Suppressor macrophage treated with lipopolysaccharide for 4 hours (primary cell): Measurements from ENCODE around the gene ABHD5.

ENCODE experiments used
- DNase-seq: peaks from one replicate; pipeline ENCODE4 v3.0.0-alpha.2; 2020

The ABHD5 gene

GRCh38 chr3:43726521-43726920 lies 35.8 kb downstream of the ABHD5 start:
- DNase-seq = no peak

GRCh38 chr3:43727930-43728329 lies 37.2 kb downstream of the ABHD5 start:
- DNase-seq = peak; percentile 26

- no peak for DNase-seq
These were observed 37.7 kb downstream of the ABHD5 start for GRCh38 chr3:43728476-43728875.

- no peak for DNase-seq
These were observed 38.2 kb downstream of the ABHD5 start for GRCh38 chr3:43728947-43729346.

GRCh38 chr3:43729707-43730414 lies 39.1 kb downstream of the ABHD5 start:
- DNase-seq = no peak

- no peak for DNase-seq
These were observed 42.1 kb downstream of the ABHD5 start for GRCh38 chr3:43732747-43733425.

- DNase-seq = no peak
These were observed 43.0 kb downstream of the ABHD5 start for GRCh38 chr3:43733459-43734384.

- no peak for DNase-seq
These were observed 43.9 kb downstream of the ABHD5 start for GRCh38 chr3:43734685-43735084.

- DNase-seq = no peak
These were observed 44.9 kb downstream of the ABHD5 start for GRCh38 chr3:43735618-43736017.

- DNase-seq = no peak
These were observed 46.1 kb downstream of the ABHD5 start for GRCh38 chr3:43736558-43737440.

- no peak for DNase-seq
These were observed 47.6 kb downstream of the ABHD5 start for GRCh38 chr3:43738305-43738704.

- DNase-seq = no peak
These were observed 52.2 kb downstream of the ABHD5 start for GRCh38 chr3:43742920-43743319.

GRCh38 chr3:43747641-43748040 lies 56.9 kb downstream of the ABHD5 start:
- no peak for DNase-seq

GRCh38 chr3:43748179-43748578 lies 57.4 kb downstream of the ABHD5 start:
- no peak for DNase-seq

- no peak for DNase-seq
These were observed 57.9 kb downstream of the ABHD5 start for GRCh38 chr3:43748645-43749044.

- no peak for DNase-seq
These were observed 62.2 kb downstream of the ABHD5 start for GRCh38 chr3:43752905-43753304.

GRCh38 chr3:43753741-43754715 lies 63.3 kb downstream of the ABHD5 start:
- no peak for DNase-seq

GRCh38 chr3:43755516-43756200 lies 64.9 kb downstream of the ABHD5 start:
- DNase-seq = no peak

GRCh38 chr3:43757666-43758321 lies 67.1 kb downstream of the ABHD5 start:
- DNase-seq = peak; percentile 57

- no peak for DNase-seq
These were observed 68.0 kb downstream of the ABHD5 start for GRCh38 chr3:43758592-43759225.
